HCT116 (cell line): Measurements from ENCODE around the gene CASP12. TPM values are rescaled to one million over a fixed set of nuclear protein-coding genes. Genes with fewer than 3 reads are reported as not detected.

Source experiments
- ATAC-seq: fragments of 200-7000 bp; cut with Tn5 transposase; 2 replicates; pipeline ENCODE4 v1.9.1; 2020; ENCODE audit warnings: mild to moderate bottlenecking, moderate library complexity
- BruUV-seq: library from RNA; stranded (reverse); fragments of 400-500 nt; replicated peaks from 2 replicates; lab custom pipeline; 2021; lab: Mats Ljungman, UMichigan
- CTCF ChIA-PET: fragments of 300-600 bp; sonication (Branson Sonifier 250); formaldehyde crosslinking; loops from one replicate; lab custom pipeline; 2021; ENCODE audit warnings: antibody characterized with exemption; lab: Charles Lee
- POLR2A ChIA-PET: fragments of 300-600, 350-600 bp; sonication (Branson Sonifier 250); formaldehyde crosslinking; loops from one replicate; lab custom pipeline; 2021; ENCODE audit warnings: antibody characterized with exemption; lab: Charles Lee
- RAD21 ChIA-PET, 2 experiments: fragments of 300-600 bp; sonication (Branson Sonifier 250); formaldehyde crosslinking; loops; one replicate each; lab custom pipeline; 2023; ENCODE audit warnings: low total read pairs in 2 of 2; ENCODE audit not compliant: uncharacterized antibody in 2 of 2, unreplicated experiment in 2 of 2, low non-redundant PET in 1 of 2; lab: Charles Lee
- DNase-seq: peaks from one replicate; pipeline ENCODE4 v3.0.0-alpha.2; 2010; ENCODE audit warnings: low read depth, low spot score
- H2AFZ ChIP-seq: fragments of 200-600 bp; shearing (Covaris generic), sonication (generic); 2 replicates; pipeline ENCODE4 v1.6.1; 2017; ENCODE audit warnings: low read depth, mixed run types, mixed read lengths, antibody characterized with exemption, low read length; ENCODE audit not compliant: poor library complexity, severe bottlenecking
- H3K27ac ChIP-seq: 2 replicates; pipeline ENCODE4 v1.5.1; 2012; ENCODE audit warnings: low read depth, low read length
- H3K27me3 ChIP-seq: fragments of 200-600 bp; sonication (generic); 2 replicates; pipeline ENCODE4 v1.6.1; 2016; ENCODE audit warnings: mixed run types, low read length, mixed read lengths; ENCODE audit not compliant: insufficient read depth
- H3K36me3 ChIP-seq, 2 experiments: fragments of 200-500 bp in 1 of 2; fragments of 200-600 bp in 1 of 2; sonication (Bioruptor generic) in 1 of 2; sonication (generic) in 1 of 2; 2 replicates each; pipeline versions ENCODE4 v1.5.1 to v1.6.1; 2014 to 2016; ENCODE audit warnings: low read length in 2 of 2, inconsistent platforms in 1 of 2, mixed read lengths in 1 of 2, mixed run types in 1 of 2; ENCODE audit not compliant: insufficient read depth in 2 of 2, control insufficient read depth in 1 of 2
- H3K4me1 ChIP-seq, 2 experiments: fragments of 200-600 bp in 1 of 2; sonication (generic) in 1 of 2; 2 replicates each; pipeline versions ENCODE4 v1.5.1 to v1.6.1; 2012 to 2017; ENCODE audit warnings: low read length in 2 of 2, inconsistent platforms in 1 of 2, mild to moderate bottlenecking in 1 of 2, mixed read lengths in 1 of 2, mixed run types in 1 of 2, moderate library complexity in 1 of 2; ENCODE audit not compliant: insufficient read depth in 2 of 2, control insufficient read depth in 1 of 2
- H3K4me2 ChIP-seq: fragments of 200-600 bp; sonication (generic); 2 replicates; pipeline ENCODE4 v1.6.1; 2017; ENCODE audit warnings: mixed run types, low read length, mixed read lengths
- H3K4me3 ChIP-seq, 2 experiments: fragments of 200-600 bp in 1 of 2; sonication (generic) in 1 of 2; replicated peaks in 1 of 2; 2 replicates each; pipeline ENCODE4 v1.5.1; 2011 to 2016; ENCODE audit warnings: low read length in 2 of 2, control low read depth in 1 of 2, low read depth in 1 of 2, mild to moderate bottlenecking in 1 of 2, mixed read lengths in 1 of 2, mixed run types in 1 of 2
- H3K79me2 ChIP-seq: fragments of 200-600 bp; sonication (generic); 2 replicates; pipeline ENCODE4 v1.6.1; 2017; ENCODE audit warnings: mild to moderate bottlenecking, mixed run types, low read length, moderate library complexity, mixed read lengths; ENCODE audit not compliant: insufficient read depth
- H3K9ac ChIP-seq: fragments of 200-600 bp; sonication (generic); 2 replicates; pipeline ENCODE4 v1.6.1; 2016; ENCODE audit warnings: low read length, mixed read lengths
- H3K9me2 ChIP-seq: fragments of 200-600 bp; sonication (generic), shearing (Covaris generic); 2 replicates; pipeline ENCODE4 v1.6.1; 2017; ENCODE audit warnings: mixed run types, mild to moderate bottlenecking, moderate library complexity; ENCODE audit not compliant: insufficient read depth
- H3K9me3 ChIP-seq, 2 experiments: fragments of 200-500 bp in 1 of 2; fragments of 200-600 bp in 1 of 2; sonication (Bioruptor generic) in 1 of 2; sonication (generic) in 1 of 2; 2 replicates each; pipeline ENCODE4 v1.6.1; 2014 to 2017; ENCODE audit warnings: low read length in 2 of 2, mixed read lengths in 2 of 2, inconsistent platforms in 1 of 2, low read depth in 1 of 2, mild to moderate bottlenecking in 1 of 2, mixed run types in 1 of 2, moderate library complexity in 1 of 2; ENCODE audit not compliant: control insufficient read depth in 1 of 2, insufficient read depth in 1 of 2
- H4K20me1 ChIP-seq: fragments of 200-600 bp; sonication (generic), shearing (Covaris generic); 2 replicates; pipeline ENCODE4 v1.6.1; 2017; ENCODE audit warnings: mixed run types, mild to moderate bottlenecking, moderate library complexity; ENCODE audit not compliant: insufficient read depth
- ATF3 ChIP-seq: IDR thresholded peaks from 2 replicates; pipeline ENCODE4 v1.6.1; 2012
- CBX3 ChIP-seq: IDR thresholded peaks from 2 replicates; pipeline ENCODE4 v1.6.1; 2012; ENCODE audit warnings: low read depth
- CTCF ChIP-seq, 3 experiments: fragments of 200-600 bp in 1 of 3; sonication (generic) in 1 of 3; IDR thresholded peaks in 2 of 3; conservative IDR thresholded peaks in 1 of 3; 2 replicates each; pipeline ENCODE4 v1.5.1; 2012 to 2017; ENCODE audit warnings: low read depth in 2 of 3, low read length in 2 of 3, antibody characterized with exemption in 1 of 3, borderline replicate concordance in 1 of 3, control low read depth in 1 of 3, mild to moderate bottlenecking in 1 of 3, mixed read lengths in 1 of 3, mixed run types in 1 of 3, moderate library complexity in 1 of 3; ENCODE audit not compliant: insufficient read depth in 1 of 3
- EGR1 ChIP-seq: IDR thresholded peaks from 2 replicates; pipeline ENCODE4 v1.6.1; 2012; ENCODE audit warnings: low read depth
- EZH2phosphoT487 ChIP-seq: fragments of 200-600 bp; IDR thresholded peaks from 2 replicates; pipeline ENCODE4 v1.6.1; 2018; ENCODE audit warnings: antibody characterized with exemption, borderline replicate concordance
- POLR2A ChIP-seq: IDR thresholded peaks from 2 replicates; pipeline ENCODE4 v1.7.0; 2011; ENCODE audit warnings: borderline replicate concordance; ENCODE audit not compliant: insufficient read depth, insufficient read length; ENCODE audit errors: extremely low read depth
- RAD21 ChIP-seq: IDR thresholded peaks from 2 replicates; pipeline ENCODE4 v1.6.1; 2012; ENCODE audit warnings: low read depth, mild to moderate bottlenecking
- REST ChIP-seq: IDR thresholded peaks from 2 replicates; pipeline ENCODE4 v1.6.1; 2012; ENCODE audit warnings: low read depth
- SIN3A ChIP-seq: IDR thresholded peaks from 2 replicates; pipeline ENCODE4 v1.6.1; 2012; ENCODE audit warnings: low read depth
- SP1 ChIP-seq: IDR thresholded peaks from 2 replicates; pipeline ENCODE4 v1.6.1; 2012; ENCODE audit warnings: low read depth
- SRF ChIP-seq: IDR thresholded peaks from 2 replicates; pipeline ENCODE4 v1.6.1; 2012; ENCODE audit warnings: low read depth
- TCF7L2 ChIP-seq: IDR thresholded peaks from 2 replicates; pipeline ENCODE4 v1.7.0; 2011; ENCODE audit warnings: borderline replicate concordance, inconsistent platforms; ENCODE audit not compliant: insufficient read depth, insufficient read length; ENCODE audit errors: extremely low read depth
- YY1 ChIP-seq: IDR thresholded peaks from 2 replicates; pipeline ENCODE4 v1.6.1; 2011; ENCODE audit warnings: low read length, low read depth, moderate library complexity, mild to moderate bottlenecking; ENCODE audit not compliant: insufficient replicate concordance; ENCODE audit errors: extremely low read depth
- ZFX ChIP-seq: fragments of 450-650 bp; IDR thresholded peaks from 2 replicates; pipeline ENCODE4 v1.6.1; 2017
- ZNF274 ChIP-seq: fragments of 200-500 bp; sonication (Bioruptor generic); IDR thresholded peaks from 2 replicates; pipeline ENCODE4 v1.6.1; 2014; ENCODE audit warnings: mild to moderate bottlenecking, low read depth, low read length, inconsistent platforms
- intact Hi-C: fragments of 100-400 bp; cut with micrococcal nuclease; formaldehyde crosslinking; loops from 2 replicates; pipeline ENCODE4 v1.10.0; 2022
- total RNA-seq: library from RNA; stranded (reverse); gene quantifications from one replicate; pipeline ENCODE4 v1.2.1, GENCODE V29; 2021; ENCODE audit not compliant: unreplicated experiment

CASP12 gene
- total RNA-seq, 1 experiment from 2014 or later = not detected

- TF ChIP-seq REST (no peak), SIN3A (no peak), SRF (no peak), POLR2A (no peak), ATF3 (no peak), ZFX (no peak), RAD21 (no peak)
These were observed 45.8 kb upstream of the CASP12 start (continued) for GRCh38 chr11:104944076-104944475.

- H3K9me3 ChIP-seq = no peaks in the 10 kb centered on the region
- no peaks in the 10 kb centered on the region for H3K9me2 ChIP-seq
- DNase-seq (no peak), ATAC-seq (no peak)
- H3K4me1 ChIP-seq = no peaks in the 10 kb centered on the region
- ChIA-PET RAD21 (no interaction called here), POLR2A (no interaction called here), CTCF (no interaction called here)
- no peak overlapping the region for H2AFZ ChIP-seq
- no peaks in the 10 kb centered on the region for H3K36me3 ChIP-seq
- no peak overlapping the region for H3K9ac ChIP-seq
- no peaks in the 10 kb centered on the region for H4K20me1 ChIP-seq
- intact Hi-C loops = no loop called here
- no peak overlapping the region for H3K4me3 ChIP-seq
- BruUV-seq = no TSS peak
- H3K27me3 ChIP-seq = no peaks in the 10 kb centered on the region
- H3K79me2 ChIP-seq = no peaks in the 10 kb centered on the region
- no peak overlapping the region for H3K27ac ChIP-seq
- H3K4me2 ChIP-seq = no peak overlapping the region
- no peak for TF ChIP-seq ZFX
- no peak for TF ChIP-seq POLR2A
- TF ChIP-seq REST = no peak
- TF ChIP-seq YY1 = no peak
- no peak for TF ChIP-seq TCF7L2
- TF ChIP-seq SIN3A = no peak
- no peak for TF ChIP-seq SRF
- TF ChIP-seq EGR1 = no peak
- no peak for TF ChIP-seq ATF3
- no peak for TF ChIP-seq EZH2phosphoT487
- TF ChIP-seq ZNF274 = no peak
- TF ChIP-seq CTCF (IDR thresholded peaks at IDR 0.05 in 2 of 3, conservative IDR thresholded peaks at IDR 0.05 in 1 of 3; ENCODE audit: borderline replicate concordance in 1 of 3, insufficient read depth in 1 of 3, low read depth in 2 of 3, low read length in 2 of 3) = no peak
- TF ChIP-seq SP1 = no peak
- no peak for TF ChIP-seq CBX3
These were observed 45.3 kb upstream of the CASP12 start for GRCh38 chr11:104943561-104943960.
